NK-92 (cell line): ENCODE measurements around the gene IRF2.
"Not testable (repeated sequence)": the region's sequence is repeated elsewhere in the genome, so short reads cannot be mapped to it uniquely, and the experiment has no call there.

Experiments
- DNase-seq: peaks from one replicate; lab custom pipeline; 2025; ENCODE audit not compliant: unreplicated experiment; lab: John Stamatoyannopoulos, UW

Gene IRF2

GRCh38 chr4:184348311-184349233 lies 125.8 kb downstream of the IRF2 start:
- no peak for DNase-seq

- DNase-seq = no peak
Observed at GRCh38 chr4:184347251-184348239, 126.8 kb downstream of the IRF2 start.

GRCh38 chr4:184346682-184347081 lies 127.7 kb downstream of the IRF2 start:
- DNase-seq = no peak

GRCh38 chr4:184346273-184346672 lies 128.1 kb downstream of the IRF2 start:
- DNase-seq = not testable (repeated sequence)

GRCh38 chr4:184345573-184345922 lies 128.8 kb downstream of the IRF2 start:
- no peak for DNase-seq

GRCh38 chr4:184344899-184345572 lies 129.3 kb downstream of the IRF2 start:
- no peak for DNase-seq

GRCh38 chr4:184344435-184344834 lies 129.9 kb downstream of the IRF2 start:
- no peak for DNase-seq

GRCh38 chr4:184343502-184344177 lies 130.7 kb downstream of the IRF2 start:
- no peak for DNase-seq

- not testable (repeated sequence) for DNase-seq
Observed at GRCh38 chr4:184342857-184343237, 131.5 kb downstream of the IRF2 start.

GRCh38 chr4:184342167-184342856 lies 132.0 kb downstream of the IRF2 start:
- no peak for DNase-seq

- DNase-seq = not testable (repeated sequence)
Observed at GRCh38 chr4:184339398-184340193, 134.8 kb downstream of the IRF2 start.

- no peak for DNase-seq
Observed at GRCh38 chr4:184337907-184338306, 136.4 kb downstream of the IRF2 start.
